ENCODE measurements around the gene ZNF618. TPM values are rescaled to one million over a fixed set of nuclear protein-coding genes. Genes with fewer than 3 reads are reported as not detected.

Gene ZNF618
- polyA plus RNA-seq, 1 donor (not counting 4 experiments of a cell fraction or from before 2014, with no cell fraction given) = 2.5 TPM

GRCh38 chr9:114105236-114105635, 229.1 kb downstream of the ZNF618 start:
- dilution Hi-C loops (cut with MboI; ENCODE audit: extremely low pct_ligation_motif_present, low sequenced_read_pairs) = no loop called here
- H3K9me3 ChIP-seq (ENCODE audit: control insufficient read depth, low read depth, low read length) = peaks cover 3% of the 10 kb centered on the region
- no peak for TF ChIP-seq CTCF (optimal IDR thresholded peaks at IDR 0.05 in 1 of 3, IDR thresholded peaks at IDR 0.05 in 1 of 3, conservative IDR thresholded peaks at IDR 0.05 in 1 of 3; ENCODE audit: extremely low read depth in 1 of 3, insufficient read depth in 2 of 3, low read length in 3 of 3)
- no peak for TF ChIP-seq EZH2 (IDR thresholded peaks at IDR 0.05; ENCODE audit: low read length)

More at GRCh38 chr9:114105236-114105635, 229.1 kb downstream of the ZNF618 start:
- no peaks in the 10 kb centered on the region for H3K27me3 ChIP-seq (ENCODE audit: control insufficient read depth, extremely low read depth, insufficient read depth, low read length)
- no peak overlapping the region for H3K4me2 ChIP-seq (ENCODE audit: control insufficient read depth, extremely low read depth, insufficient read depth, low read depth, low read length)
- H3K79me2 ChIP-seq (ENCODE audit: control insufficient read depth, insufficient read depth, low read length) = no peaks in the 10 kb centered on the region
- H3K4me3 ChIP-seq (ENCODE audit: control insufficient read depth in 2 of 3, extremely low read depth in 1 of 3, insufficient read depth in 2 of 3, low read depth in 1 of 3, low read length in 3 of 3) = no peak overlapping the region
- H3K36me3 ChIP-seq (ENCODE audit: control insufficient read depth in 2 of 2, extremely low read depth in 1 of 2, insufficient read depth in 2 of 2, low read length in 2 of 2) = no peaks in the 10 kb centered on the region
- H3K9ac ChIP-seq (ENCODE audit: control insufficient read depth, extremely low read depth, insufficient read depth, low read length) = no peak overlapping the region
- no peaks in the 10 kb centered on the region for H3K9me1 ChIP-seq (ENCODE audit: control insufficient read depth, extremely low read depth, insufficient read depth, low read length)
- H2AFZ ChIP-seq (ENCODE audit: control insufficient read depth, low read length) = no peak overlapping the region
- FAIRE-seq = no peak
- no peaks in the 10 kb centered on the region for H4K20me1 ChIP-seq (ENCODE audit: control insufficient read depth, extremely low read depth, insufficient read depth, low read length)
- H3K4me1 ChIP-seq (ENCODE audit: control insufficient read depth, extremely low read depth, insufficient read depth, low read length) = peaks cover under 1% of the 10 kb centered on the region
- no peak for DNase-seq (ENCODE audit: low read depth, low spot score)
- no peak overlapping the region for H3K27ac ChIP-seq (ENCODE audit: control insufficient read depth, insufficient read depth, low read length)

Other genes starting within 250 kb of the ZNF618 start
- gene AMBP, start 202.0 kb downstream of the ZNF618 start, polyA plus RNA-seq = not detected in 3 replicates
- gene KIF12, start 223.0 kb downstream of the ZNF618 start, polyA plus RNA-seq = 1.3 to 2.3 TPM (median 1.5 TPM) in 3 replicates